GM20431 (cell line): ENCODE data around the gene NAP1L4.

ENCODE experiments used
- in situ Hi-C: fragments of 300-500 bp; cut with MseI, MboI; formaldehyde crosslinking; loops from one replicate; pipeline ENCODE4 v1.15.0; 2020; ENCODE audit warnings: low sequenced_read_pairs; ENCODE audit not compliant: unreplicated experiment

NAP1L4 gene

GRCh38 chr11:2964782-2965181 lies 27.3 kb downstream of the NAP1L4 start:
- in situ Hi-C loops: no loop called here

- in situ Hi-C loops: no loop called here
Observed at GRCh38 chr11:2963761-2964160, 28.4 kb downstream of the NAP1L4 start.

- in situ Hi-C loops: no loop called here
Observed at GRCh38 chr11:2963112-2963754, 28.9 kb downstream of the NAP1L4 start.

GRCh38 chr11:2961080-2961479 lies 31.0 kb downstream of the NAP1L4 start:
- in situ Hi-C loops: no loop called here

GRCh38 chr11:2960139-2960538 lies 32.0 kb downstream of the NAP1L4 start:
- in situ Hi-C loops: no loop called here

GRCh38 chr11:2958251-2958650 lies 33.9 kb downstream of the NAP1L4 start:
- in situ Hi-C loops: no loop called here

- in situ Hi-C loops: no loop called here
Observed at GRCh38 chr11:2955906-2956476, 36.1 kb downstream of the NAP1L4 start.

- in situ Hi-C loops: no loop called here
Observed at GRCh38 chr11:2954263-2954662, 37.9 kb downstream of the NAP1L4 start.

- in situ Hi-C loops: no loop called here
Observed at GRCh38 chr11:2952290-2952689, 39.8 kb downstream of the NAP1L4 start.

GRCh38 chr11:2951231-2952110 lies 40.7 kb downstream of the NAP1L4 start:
- in situ Hi-C loops: no loop called here

- in situ Hi-C loops: no loop called here
Observed at GRCh38 chr11:2950825-2951224, 41.3 kb downstream of the NAP1L4 start.

- in situ Hi-C loops: no loop called here
Observed at GRCh38 chr11:2949920-2950319, 42.2 kb downstream of the NAP1L4 start.

GRCh38 chr11:2947744-2948143 lies 44.4 kb downstream of the NAP1L4 start:
- in situ Hi-C loops: no loop called here

GRCh38 chr11:2945757-2946287 lies 46.3 kb downstream of the NAP1L4 start:
- in situ Hi-C loops: no loop called here

- in situ Hi-C loops: no loop called here
Observed at GRCh38 chr11:2945031-2945756, 46.9 kb downstream of the NAP1L4 start.

GRCh38 chr11:2944530-2944929 lies 47.6 kb downstream of the NAP1L4 start:
- in situ Hi-C loops: no loop called here

- in situ Hi-C loops: no loop called here
Observed at GRCh38 chr11:2943711-2944118, 48.4 kb downstream of the NAP1L4 start.

- in situ Hi-C loops: no loop called here
Observed at GRCh38 chr11:2942872-2943710, 49.0 kb downstream of the NAP1L4 start.

- in situ Hi-C loops: no loop called here
Observed at GRCh38 chr11:2942447-2942846, 49.7 kb downstream of the NAP1L4 start.
